Stimulated activated CD8-positive, alpha-beta memory T cell treated with anti-CD3 and anti-CD28 coated beads, Interleukin-15, amount 100 ng/mL, for 48 hours (primary cell): Measurements from ENCODE around the gene CD82.
"Not testable (repeated sequence)": the region's sequence is repeated elsewhere in the genome, so short reads cannot be mapped to it uniquely, and the experiment has no call there.

ENCODE experiments used
- DNase-seq, 2 donors: peaks; one replicate each; pipeline ENCODE4 v3.0.0-alpha.2; 2020; ENCODE audit warnings: low read depth in 2 of 2

CD82 gene

GRCh38 chr11:44559940-44560300, 5.5 kb upstream of the CD82 start:
- not testable (repeated sequence) for DNase-seq

GRCh38 chr11:44561275-44561805, 4.1 kb upstream of the CD82 start:
- DNase-seq = no peak

GRCh38 chr11:44561964-44562734, 3.3 kb upstream of the CD82 start:
- DNase-seq = no peak

- no peak for DNase-seq
These were observed 2.5 kb upstream of the CD82 start for GRCh38 chr11:44562845-44563460.

GRCh38 chr11:44563711-44564110, 1.8 kb upstream of the CD82 start:
- no peak for DNase-seq

GRCh38 chr11:44564166-44564565, 1.3 kb upstream of the CD82 start:
- DNase-seq = no peak

GRCh38 chr11:44564670-44565210, 723 bp upstream of the CD82 start:
- DNase-seq = no peak

GRCh38 chr11:44565953-44566949, 788 bp downstream of the CD82 start:
- no peak for DNase-seq

GRCh38 chr11:44566952-44567875, 1.8 kb downstream of the CD82 start:
- DNase-seq = peak in 1 of 2 donors; percentile 40

- no peak for DNase-seq
These were observed 2.4 kb downstream of the CD82 start for GRCh38 chr11:44567876-44568256.

- DNase-seq = no peak
These were observed 2.8 kb downstream of the CD82 start for GRCh38 chr11:44568331-44568657.

GRCh38 chr11:44568658-44569473, 3.4 kb downstream of the CD82 start:
- peak; percentile 84 to 89 for DNase-seq

GRCh38 chr11:44570411-44571155, 5.1 kb downstream of the CD82 start:
- DNase-seq = no peak

- DNase-seq = no peak
These were observed 6.4 kb downstream of the CD82 start for GRCh38 chr11:44571871-44572270.

- no peak for DNase-seq
These were observed 7.0 kb downstream of the CD82 start for GRCh38 chr11:44572436-44572835.

- no peak for DNase-seq
These were observed 7.4 kb downstream of the CD82 start for GRCh38 chr11:44572884-44573283.

GRCh38 chr11:44573333-44573732, 7.9 kb downstream of the CD82 start:
- no peak for DNase-seq

GRCh38 chr11:44574610-44575287, 9.3 kb downstream of the CD82 start:
- no peak for DNase-seq

- peak; percentile 51 to 60 for DNase-seq
These were observed 9.8 kb downstream of the CD82 start for GRCh38 chr11:44575288-44575672.
